PC-9 (cell line): ENCODE results near the gene NXNL2.

Experiments used
- CTCF ChIP-seq: fragments of 200-600 bp; sonication (generic); conservative IDR thresholded peaks from 2 replicates; pipeline ENCODE4 v1.6.1; 2017; ENCODE audit warnings: mixed run types, antibody characterized with exemption, mild to moderate bottlenecking, moderate library complexity
- EZH2 ChIP-seq: fragments of 200-600 bp; sonication (generic); IDR thresholded peaks from 2 replicates; pipeline ENCODE4 v1.8.0; 2017; ENCODE audit warnings: antibody characterized with exemption, low read depth

DNA sequence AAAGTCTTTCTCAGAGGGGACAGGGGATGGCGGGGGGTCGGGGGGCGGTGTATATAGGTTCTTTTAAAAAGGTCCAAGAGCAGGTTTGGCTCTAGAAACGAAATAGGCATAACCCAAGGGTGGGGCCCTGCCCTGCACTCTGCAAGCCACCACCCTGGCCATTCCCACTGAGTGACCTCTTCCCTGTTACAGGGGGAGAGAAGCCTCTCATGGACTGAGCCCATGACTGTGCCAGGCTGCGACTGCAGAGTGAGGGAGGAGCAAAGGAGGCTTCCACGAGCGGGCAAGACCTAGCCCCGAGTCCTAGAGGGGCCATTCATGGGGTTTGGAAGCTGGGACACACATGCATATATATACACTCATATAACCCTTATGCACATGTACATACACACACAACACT is 10.1 kb upstream of the NXNL2 start:
- TF ChIP-seq CTCF (no peak), EZH2 (no peak)
